A549 (cell line): ENCODE data around the gene KRTAP3-3. TPM values are rescaled to one million over a fixed set of nuclear protein-coding genes. Genes with fewer than 3 reads are reported as not detected.

Source experiments
- ATAC-seq, 2 experiments: fragments of 200-7000 bp in 1 of 2; fragments of >200 bp in 1 of 2; cut with Nextera tagmentation in 1 of 2; cut with Tn5 transposase in 1 of 2; 3 replicates each; pipeline versions ENCODE4 v1.8.0 to v1.9.1; 2018 to 2020; ENCODE audit warnings: mild to moderate bottlenecking in 1 of 2, moderate library complexity in 1 of 2
- CTCF ChIA-PET: fragments of 300-600 bp; sonication (Branson Sonifier 250); formaldehyde crosslinking; extraction: SDS; loops from one replicate; lab custom pipeline; 2021; ENCODE audit warnings: antibody characterized with exemption, inconsistent platforms; lab: Yijun Ruan, JAX
- POLR2A ChIA-PET: fragments of 350-600 bp; formaldehyde crosslinking; extraction: SDS; loops from one replicate; lab custom pipeline; 2021; ENCODE audit warnings: antibody characterized with exemption, inconsistent platforms; lab: Yijun Ruan, JAX
- DNase-seq, 2 experiments: peaks; one replicate each; pipeline versions ENCODE4 v3.0.0 to v3.0.0-alpha.2; 2011 to 2016; ENCODE audit warnings: low read depth in 1 of 2, low spot score in 1 of 2
- FAIRE-seq: peaks from 2 replicates; lab custom pipeline; 2011; peaks lifted over from hg19 to GRCh38; lab: Jason Lieb, UNC
- H3K27ac ChIP-seq, 2 experiments: fragments of >200 bp; sonication (Bioruptor Twin); formaldehyde crosslinking; 3 replicates each; pipeline ENCODE4 v1.5.1; 2016 to 2017
- H3K4me1 ChIP-seq: fragments of >200 bp; sonication (Bioruptor Twin); formaldehyde crosslinking; 3 replicates; pipeline ENCODE4 v1.6.1; 2016
- H3K4me2 ChIP-seq: fragments of >200 bp; sonication (Bioruptor Twin); formaldehyde crosslinking; 3 replicates; pipeline ENCODE4 v1.6.1; 2016
- H3K4me3 ChIP-seq: fragments of >200 bp; sonication (Bioruptor Twin); formaldehyde crosslinking; 3 replicates; pipeline ENCODE4 v1.5.1; 2016
- H3K9me3 ChIP-seq: fragments of >200 bp; sonication (Bioruptor Twin); formaldehyde crosslinking; 3 replicates; pipeline ENCODE4 v1.6.1; 2016
- BHLHE40 ChIP-seq: IDR thresholded peaks from 2 replicates; pipeline ENCODE4 v1.6.1; 2012; ENCODE audit warnings: low read depth, low read length, inconsistent platforms
- CBX2 ChIP-seq: fragments of 200-600 bp; sonication (generic); IDR thresholded peaks from 2 replicates; pipeline ENCODE4 v1.6.1; 2016; ENCODE audit warnings: low read depth, mild to moderate bottlenecking, borderline replicate concordance
- CBX8 ChIP-seq: fragments of 200-600 bp; sonication (generic); IDR thresholded peaks from 2 replicates; pipeline ENCODE4 v1.6.1; 2016
- CHD4 ChIP-seq: fragments of 200-600 bp; sonication (generic); IDR thresholded peaks from 2 replicates; pipeline ENCODE4 v1.6.1; 2016; ENCODE audit warnings: antibody characterized with exemption, mild to moderate bottlenecking, borderline replicate concordance
- CTCF ChIP-seq: fragments of >200 bp; sonication (Bioruptor Twin); formaldehyde crosslinking; IDR thresholded peaks from 3 replicates; pipeline ENCODE4 v1.5.1; 2016
- EHMT2 ChIP-seq: fragments of 200-600 bp; sonication (generic); IDR thresholded peaks from 2 replicates; pipeline ENCODE4 v1.6.1; 2016; ENCODE audit warnings: antibody characterized with exemption, low read depth, mild to moderate bottlenecking, moderate library complexity
- FOSB ChIP-seq: fragments of 250-450 bp; sonication (Bioruptor Pico); IDR thresholded peaks from 2 replicates; pipeline ENCODE4 v1.5.0; 2020; ENCODE audit warnings: mild to moderate bottlenecking, moderate library complexity
- FOXS1 ChIP-seq: fragments of 250-450 bp; sonication (Bioruptor Pico); IDR thresholded peaks from 2 replicates; pipeline ENCODE4 v1.5.0; 2020; ENCODE audit warnings: mild to moderate bottlenecking, moderate library complexity
- HEYL ChIP-seq: fragments of 250-450 bp; sonication (Bioruptor Pico); IDR thresholded peaks from 2 replicates; pipeline ENCODE4 v1.8.0; 2021; ENCODE audit warnings: mild to moderate bottlenecking, moderate library complexity
- HMGXB4 ChIP-seq: fragments of 250-450 bp; sonication (Bioruptor Pico); IDR thresholded peaks from 2 replicates; pipeline ENCODE4 v1.5.0; 2021; ENCODE audit warnings: mild to moderate bottlenecking, moderate library complexity, borderline replicate concordance
- JUNB ChIP-seq: fragments of >200 bp; sonication (Bioruptor Twin); formaldehyde crosslinking; IDR thresholded peaks from 2 replicates; pipeline ENCODE4 v1.6.1; 2016
- MAFK ChIP-seq: fragments of 450-650 bp; IDR thresholded peaks from 2 replicates; pipeline ENCODE4 v1.6.1; 2014; ENCODE audit not compliant: partially characterized antibody
- MAX ChIP-seq: IDR thresholded peaks from 2 replicates; pipeline ENCODE4 v1.6.1; 2012
- MAZ ChIP-seq: fragments of 150-350 bp; IDR thresholded peaks from 2 replicates; pipeline ENCODE4 v1.6.1; 2014; ENCODE audit warnings: antibody characterized with exemption, low read depth, low read length, borderline replicate concordance
- MYC ChIP-seq: IDR thresholded peaks from 2 replicates; pipeline ENCODE4 v1.6.1; 2012; ENCODE audit warnings: mild to moderate bottlenecking, inconsistent platforms, low read length, improper control_type of control experiment, borderline replicate concordance
- NR3C1 ChIP-seq: fragments of >200 bp; sonication (Bioruptor Twin); formaldehyde crosslinking; IDR thresholded peaks from 3 replicates; pipeline ENCODE4 v1.6.1; 2017
- POLR2AphosphoS2 ChIP-seq: conservative IDR thresholded peaks from 2 replicates; pipeline ENCODE4 v1.6.1; 2012; ENCODE audit warnings: low read length, improper control_type of control experiment, inconsistent platforms
- RAD21 ChIP-seq, 2 experiments: fragments of >200 bp in 1 of 2; sonication (Bioruptor Twin) in 1 of 2; formaldehyde crosslinking in 1 of 2; IDR thresholded peaks in 1 of 2; conservative IDR thresholded peaks in 1 of 2; 2 replicates in 1 of 2; 3 replicates in 1 of 2; pipeline ENCODE4 v1.6.1; 2012 to 2018; ENCODE audit warnings: inconsistent platforms in 1 of 2
- RCOR1 ChIP-seq: fragments of 150-350 bp; IDR thresholded peaks from 2 replicates; pipeline ENCODE4 v1.6.1; 2014; ENCODE audit warnings: antibody characterized with exemption, low read length, low read depth
- SMC3 ChIP-seq: fragments of >200 bp; sonication (Bioruptor Twin); formaldehyde crosslinking; IDR thresholded peaks from 3 replicates; pipeline ENCODE4 v1.6.1; 2018; ENCODE audit warnings: inconsistent platforms
- TFCP2L1 ChIP-seq: fragments of 250-450 bp; sonication (Bioruptor Pico); IDR thresholded peaks from 2 replicates; pipeline ENCODE4 v1.5.0; 2021; ENCODE audit warnings: mild to moderate bottlenecking
- USF2 ChIP-seq: fragments of 450-650 bp; IDR thresholded peaks from 2 replicates; pipeline ENCODE4 v1.6.1; 2014; ENCODE audit warnings: antibody characterized with exemption
- WGBS: methylation state at CpG from one replicate; pipeline ENCODE4 v1.1.6; 2017; ENCODE audit errors: missing lambda C conversion rate; 5-methylcytosine and 5-hydroxymethylcytosine counted together
- polyA plus RNA-seq, 4 experiments: library from polyadenylated mRNA; depleted of rRNA in 3 of 4; stranded (reverse); fragments of >200 nt; fragmentation: RNase III in 1 of 4; extraction: RNeasy Plus Mini Kit Qiagen cat#74134 plus additional on column Dnase treatment in 1 of 4; gene quantifications; 2 replicates in 3 of 4; 3 replicates in 1 of 4; pipeline ENCODE4 v1.2.3, GENCODE V29; 2011 to 2017
- TF ChIP-seq, protein P1 (sequence below): fragments of 200-600 bp; sonication (generic); IDR thresholded peaks from 2 replicates; pipeline ENCODE4 v1.6.1; 2016; ENCODE audit warnings: antibody characterized with exemption, mild to moderate bottlenecking, moderate library complexity

KRTAP3-3 gene
- polyA plus RNA-seq, 2 of the 4 experiments (the other 2 are of a cell fraction): not detected

GRCh38 chr17:41004397-41004796, 10.4 kb upstream of the KRTAP3-3 start:
- DNase-seq (no peak), ATAC-seq (no peak), FAIRE-seq (no peak)
- no peak overlapping the region for H3K4me3 ChIP-seq
- TF ChIP-seq, protein P1, sequence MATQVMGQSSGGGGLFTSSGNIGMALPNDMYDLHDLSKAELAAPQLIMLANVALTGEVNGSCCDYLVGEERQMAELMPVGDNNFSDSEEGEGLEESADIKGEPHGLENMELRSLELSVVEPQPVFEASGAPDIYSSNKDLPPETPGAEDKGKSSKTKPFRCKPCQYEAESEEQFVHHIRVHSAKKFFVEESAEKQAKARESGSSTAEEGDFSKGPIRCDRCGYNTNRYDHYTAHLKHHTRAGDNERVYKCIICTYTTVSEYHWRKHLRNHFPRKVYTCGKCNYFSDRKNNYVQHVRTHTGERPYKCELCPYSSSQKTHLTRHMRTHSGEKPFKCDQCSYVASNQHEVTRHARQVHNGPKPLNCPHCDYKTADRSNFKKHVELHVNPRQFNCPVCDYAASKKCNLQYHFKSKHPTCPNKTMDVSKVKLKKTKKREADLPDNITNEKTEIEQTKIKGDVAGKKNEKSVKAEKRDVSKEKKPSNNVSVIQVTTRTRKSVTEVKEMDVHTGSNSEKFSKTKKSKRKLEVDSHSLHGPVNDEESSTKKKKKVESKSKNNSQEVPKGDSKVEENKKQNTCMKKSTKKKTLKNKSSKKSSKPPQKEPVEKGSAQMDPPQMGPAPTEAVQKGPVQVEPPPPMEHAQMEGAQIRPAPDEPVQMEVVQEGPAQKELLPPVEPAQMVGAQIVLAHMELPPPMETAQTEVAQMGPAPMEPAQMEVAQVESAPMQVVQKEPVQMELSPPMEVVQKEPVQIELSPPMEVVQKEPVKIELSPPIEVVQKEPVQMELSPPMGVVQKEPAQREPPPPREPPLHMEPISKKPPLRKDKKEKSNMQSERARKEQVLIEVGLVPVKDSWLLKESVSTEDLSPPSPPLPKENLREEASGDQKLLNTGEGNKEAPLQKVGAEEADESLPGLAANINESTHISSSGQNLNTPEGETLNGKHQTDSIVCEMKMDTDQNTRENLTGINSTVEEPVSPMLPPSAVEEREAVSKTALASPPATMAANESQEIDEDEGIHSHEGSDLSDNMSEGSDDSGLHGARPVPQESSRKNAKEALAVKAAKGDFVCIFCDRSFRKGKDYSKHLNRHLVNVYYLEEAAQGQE: no peak
- TF ChIP-seq FOXS1 (no peak), EHMT2 (no peak), CHD4 (no peak), NR3C1 (no peak), USF2 (no peak), CBX8 (no peak), POLR2AphosphoS2 (no peak), RAD21 (conservative IDR thresholded peaks at IDR 0.05 in 1 of 2, IDR thresholded peaks at IDR 0.05 in 1 of 2) (no peak), CTCF (no peak), TFCP2L1 (CRISPR knock-in tag) (no peak), RCOR1 (no peak), MAX (no peak), HEYL (CRISPR knock-in tag) (no peak), JUNB (no peak), HMGXB4 (CRISPR knock-in tag) (no peak), FOSB (CRISPR knock-in tag) (no peak), SMC3 (no peak)
- ChIA-PET POLR2A (no interaction called here), CTCF (no interaction called here)
- WGBS: 83% methylated on average over 3 of the region's 3 CpGs
- H3K4me2 ChIP-seq: no peak overlapping the region
- peaks cover 18% of the 10 kb centered on the region for H3K4me1 ChIP-seq
- no peak overlapping the region for H3K27ac ChIP-seq
- no peaks in the 10 kb centered on the region for H3K9me3 ChIP-seq

DNA sequence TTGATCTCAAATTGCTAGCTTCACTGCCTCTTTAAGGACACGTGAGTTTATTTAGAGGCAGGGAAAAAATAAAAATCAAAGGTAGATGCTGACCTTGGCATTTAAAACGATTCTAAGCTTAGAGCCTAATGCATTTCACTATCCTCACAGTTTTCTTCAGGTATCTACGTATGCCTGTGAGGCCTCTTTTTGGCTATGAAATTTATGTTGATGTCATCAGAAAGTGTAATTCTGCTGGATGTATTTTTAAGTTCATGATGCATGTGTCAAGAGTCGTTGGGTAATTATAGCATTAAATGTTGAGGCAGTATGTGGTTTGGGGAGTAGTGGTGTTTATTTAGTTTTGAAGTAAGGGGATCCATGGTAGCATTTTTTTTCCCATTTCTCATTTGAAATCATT, 10.0 kb upstream of the KRTAP3-3 start:
- Histone ChIP-seq H3K4me2 (no peak overlapping the region), H3K4me3 (no peak overlapping the region), H3K9me3 (no peaks in the 10 kb centered on the region), H3K4me1 (peaks cover 13% of the 10 kb centered on the region), H3K27ac (no peak overlapping the region)
- 60% methylated on average over 4 of the region's 4 CpGs for WGBS
- POLR2A ChIA-PET: no interaction called here
- peak; percentile 92 for FAIRE-seq
- ATAC-seq: no peak
- TF ChIP-seq MAFK (peak; percentile 88), MAZ (no peak), BHLHE40 (no peak), CBX2 (no peak), MYC (no peak), RCOR1 (no peak), MAX (no peak)
- TF ChIP-seq, protein P1: no peak
- no peak for DNase-seq
- CTCF ChIA-PET: no interaction called here
